ENCODE measurements around the gene NCOA1. TPM values are rescaled to one million over a fixed set of nuclear protein-coding genes. Genes with fewer than 3 reads are reported as not detected.
A peak's percentile ranks its signal among the peaks of the same experiment; 100 is the strongest.

NCOA1 gene
- total and polyA plus RNA-seq, 2 experiments from 2014 or later, result 32.5 to 51.7 TPM

DNA sequence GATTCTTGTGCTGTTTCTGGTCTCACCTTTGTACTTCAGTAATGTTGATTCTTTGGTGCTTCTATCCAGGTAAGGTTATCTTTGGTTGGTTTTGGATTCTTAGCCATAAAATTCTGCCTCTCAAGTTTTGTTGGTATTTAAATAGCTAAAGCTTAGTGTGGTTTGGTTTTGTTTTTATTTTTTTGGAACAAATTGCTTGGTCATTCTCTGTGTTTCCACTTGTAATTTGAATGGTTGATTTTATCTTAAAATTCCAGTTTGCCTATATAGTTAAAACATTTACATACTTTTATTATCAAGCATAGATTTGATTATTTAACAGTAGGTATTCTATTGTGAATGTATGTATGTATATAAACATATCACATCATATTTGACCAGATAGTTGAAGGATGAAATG is 6.6 kb downstream of the NCOA1 start:
- DNase-seq (ENCODE audit: low spot score), result no peak
- no peak overlapping the region for H3K4me3 ChIP-seq
- H4K20me1 ChIP-seq (ENCODE audit: insufficient read depth, poor library complexity, severe bottlenecking), result peaks cover 80% of the 10 kb centered on the region
- peaks cover 100% of the 10 kb centered on the region for H3K79me2 ChIP-seq
- H3K27me3 ChIP-seq, result no peaks in the 10 kb centered on the region
- TF ChIP-seq EZH2 (IDR thresholded peaks at IDR 0.05; ENCODE audit: borderline replicate concordance) (no peak), EZH2phosphoT487 (IDR thresholded peaks at IDR 0.05; ENCODE audit: low read depth, severe bottlenecking, unreplicated experiment) (no peak)
- TF ChIP-seq, protein P1, sequence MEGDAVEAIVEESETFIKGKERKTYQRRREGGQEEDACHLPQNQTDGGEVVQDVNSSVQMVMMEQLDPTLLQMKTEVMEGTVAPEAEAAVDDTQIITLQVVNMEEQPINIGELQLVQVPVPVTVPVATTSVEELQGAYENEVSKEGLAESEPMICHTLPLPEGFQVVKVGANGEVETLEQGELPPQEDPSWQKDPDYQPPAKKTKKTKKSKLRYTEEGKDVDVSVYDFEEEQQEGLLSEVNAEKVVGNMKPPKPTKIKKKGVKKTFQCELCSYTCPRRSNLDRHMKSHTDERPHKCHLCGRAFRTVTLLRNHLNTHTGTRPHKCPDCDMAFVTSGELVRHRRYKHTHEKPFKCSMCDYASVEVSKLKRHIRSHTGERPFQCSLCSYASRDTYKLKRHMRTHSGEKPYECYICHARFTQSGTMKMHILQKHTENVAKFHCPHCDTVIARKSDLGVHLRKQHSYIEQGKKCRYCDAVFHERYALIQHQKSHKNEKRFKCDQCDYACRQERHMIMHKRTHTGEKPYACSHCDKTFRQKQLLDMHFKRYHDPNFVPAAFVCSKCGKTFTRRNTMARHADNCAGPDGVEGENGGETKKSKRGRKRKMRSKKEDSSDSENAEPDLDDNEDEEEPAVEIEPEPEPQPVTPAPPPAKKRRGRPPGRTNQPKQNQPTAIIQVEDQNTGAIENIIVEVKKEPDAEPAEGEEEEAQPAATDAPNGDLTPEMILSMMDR (IDR thresholded peaks at IDR 0.05; ENCODE audit: poor library complexity), result no peak
- peaks cover 22% of the 10 kb centered on the region for H3K4me1 ChIP-seq (ENCODE audit: insufficient read depth)
- H3K9me3 ChIP-seq (ENCODE audit: low read depth), result no peaks in the 10 kb centered on the region
- H3K27ac ChIP-seq, result no peak overlapping the region
- H2AFZ ChIP-seq, result no peak overlapping the region
- H3K36me3 ChIP-seq (replicated peaks; ENCODE audit: insufficient read depth, low read depth), result no peaks in the 10 kb centered on the region
- no peaks in the 10 kb centered on the region for H3K9me2 ChIP-seq (replicated peaks; ENCODE audit: insufficient read depth)
- H3K4me2 ChIP-seq, result peak overlapping the region; percentile 66

DNA sequence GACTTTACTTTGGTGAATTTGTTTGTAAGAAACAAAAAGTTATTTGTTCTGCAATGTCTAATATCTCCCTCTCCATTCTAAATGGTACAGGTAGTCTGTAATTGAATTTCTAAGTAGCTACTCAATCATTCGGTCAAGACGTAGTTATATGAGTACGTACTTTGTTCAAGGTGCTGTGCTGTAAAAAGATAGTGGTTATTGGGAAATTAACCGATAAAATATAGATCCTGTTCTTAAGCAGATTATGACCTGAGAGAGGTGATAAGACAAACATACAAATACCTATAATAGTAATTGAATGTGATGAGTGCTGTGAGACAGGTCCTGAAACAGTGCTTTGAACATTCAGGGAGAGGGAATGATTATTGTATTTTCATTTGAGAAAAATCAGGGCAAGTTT is 7.1 kb downstream of the NCOA1 start:
- Histone ChIP-seq H3K4me1 (ENCODE audit: insufficient read depth) (peaks cover 22% of the 10 kb centered on the region), H3K36me3 (replicated peaks; ENCODE audit: insufficient read depth, low read depth) (no peaks in the 10 kb centered on the region), H3K27ac (peak overlapping the region; percentile 15), H3K4me2 (peak overlapping the region; percentile 66), H2AFZ (no peak overlapping the region), H3K9me2 (replicated peaks; ENCODE audit: insufficient read depth) (no peaks in the 10 kb centered on the region), H3K79me2 (peaks cover 100% of the 10 kb centered on the region), H3K4me3 (no peak overlapping the region), H3K9me3 (ENCODE audit: low read depth) (no peaks in the 10 kb centered on the region), H3K27me3 (no peaks in the 10 kb centered on the region), H4K20me1 (ENCODE audit: insufficient read depth, poor library complexity, severe bottlenecking) (peaks cover 80% of the 10 kb centered on the region)
- TF ChIP-seq EZH2 (IDR thresholded peaks at IDR 0.05; ENCODE audit: borderline replicate concordance), result no peak
- TF ChIP-seq EZH2phosphoT487 (IDR thresholded peaks at IDR 0.05; ENCODE audit: low read depth, severe bottlenecking, unreplicated experiment), result no peak
- TF ChIP-seq, protein P1 (IDR thresholded peaks at IDR 0.05; ENCODE audit: poor library complexity), result no peak
- WGBS (ENCODE audit: low lambda C conversion rate, missing lambda C conversion rate), result 70% methylated on average over 4 of the region's 4 CpGs
- DNase-seq (ENCODE audit: low spot score), result no peak

DNA sequence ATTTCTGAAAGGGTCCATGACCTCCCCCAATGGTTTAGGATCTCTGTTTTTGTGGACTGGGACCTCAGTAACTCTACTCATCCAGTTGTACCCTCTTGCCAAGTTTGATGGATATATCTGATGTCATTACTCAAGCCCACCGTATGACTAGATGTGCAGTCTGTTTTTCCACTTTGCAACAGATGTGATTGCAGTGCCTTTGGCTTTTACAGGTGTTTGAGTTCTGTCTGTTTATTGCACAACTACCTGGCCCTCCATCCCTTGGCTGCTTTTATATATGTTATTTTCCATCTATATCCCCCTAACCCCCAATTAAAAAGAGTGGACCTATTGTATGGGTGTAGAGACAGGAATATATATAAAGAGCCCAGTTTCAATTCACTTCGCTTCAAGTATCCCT is 10.8 kb downstream of the NCOA1 start:
- Histone ChIP-seq H3K4me2 (no peak overlapping the region), H3K4me3 (no peak overlapping the region), H3K27ac (no peak overlapping the region), H3K79me2 (peaks cover 100% of the 10 kb centered on the region), H3K36me3 (replicated peaks; ENCODE audit: insufficient read depth, low read depth) (no peaks in the 10 kb centered on the region), H3K27me3 (no peaks in the 10 kb centered on the region), H3K9me2 (replicated peaks; ENCODE audit: insufficient read depth) (no peaks in the 10 kb centered on the region), H4K20me1 (ENCODE audit: insufficient read depth, poor library complexity, severe bottlenecking) (peaks cover 54% of the 10 kb centered on the region), H3K9me3 (ENCODE audit: low read depth) (no peaks in the 10 kb centered on the region), H3K4me1 (ENCODE audit: insufficient read depth) (peaks cover 10% of the 10 kb centered on the region), H2AFZ (no peak overlapping the region)
- no peak for DNase-seq (ENCODE audit: low spot score)
- WGBS (ENCODE audit: low lambda C conversion rate, missing lambda C conversion rate), result 73% methylated on average over 2 of the region's 2 CpGs
- TF ChIP-seq, protein P1 (IDR thresholded peaks at IDR 0.05; ENCODE audit: poor library complexity), result no peak
- TF ChIP-seq EZH2phosphoT487 (IDR thresholded peaks at IDR 0.05; ENCODE audit: low read depth, severe bottlenecking, unreplicated experiment) (no peak), EZH2 (IDR thresholded peaks at IDR 0.05; ENCODE audit: borderline replicate concordance) (no peak)
